ENCODE results near the gene COL23A1.

Gene COL23A1

DNA sequence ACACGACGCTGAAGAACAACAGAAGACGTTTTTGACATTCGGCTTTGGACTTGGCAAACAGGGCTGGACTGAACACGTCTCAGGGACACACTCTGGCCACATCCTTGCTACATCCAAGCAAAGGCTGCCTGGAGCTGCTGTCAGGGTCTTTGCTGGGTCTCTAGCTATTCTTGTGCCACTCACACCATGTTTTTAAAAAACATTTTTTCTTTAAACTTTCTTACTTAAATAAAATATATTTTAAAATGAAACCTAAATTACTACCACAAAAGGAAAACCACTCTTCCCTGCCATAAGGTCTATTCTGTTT is 229.3 kb downstream of the COL23A1 start:
- DNase-seq (ENCODE audit: low read depth), result no peak
- TF ChIP-seq, protein P1, sequence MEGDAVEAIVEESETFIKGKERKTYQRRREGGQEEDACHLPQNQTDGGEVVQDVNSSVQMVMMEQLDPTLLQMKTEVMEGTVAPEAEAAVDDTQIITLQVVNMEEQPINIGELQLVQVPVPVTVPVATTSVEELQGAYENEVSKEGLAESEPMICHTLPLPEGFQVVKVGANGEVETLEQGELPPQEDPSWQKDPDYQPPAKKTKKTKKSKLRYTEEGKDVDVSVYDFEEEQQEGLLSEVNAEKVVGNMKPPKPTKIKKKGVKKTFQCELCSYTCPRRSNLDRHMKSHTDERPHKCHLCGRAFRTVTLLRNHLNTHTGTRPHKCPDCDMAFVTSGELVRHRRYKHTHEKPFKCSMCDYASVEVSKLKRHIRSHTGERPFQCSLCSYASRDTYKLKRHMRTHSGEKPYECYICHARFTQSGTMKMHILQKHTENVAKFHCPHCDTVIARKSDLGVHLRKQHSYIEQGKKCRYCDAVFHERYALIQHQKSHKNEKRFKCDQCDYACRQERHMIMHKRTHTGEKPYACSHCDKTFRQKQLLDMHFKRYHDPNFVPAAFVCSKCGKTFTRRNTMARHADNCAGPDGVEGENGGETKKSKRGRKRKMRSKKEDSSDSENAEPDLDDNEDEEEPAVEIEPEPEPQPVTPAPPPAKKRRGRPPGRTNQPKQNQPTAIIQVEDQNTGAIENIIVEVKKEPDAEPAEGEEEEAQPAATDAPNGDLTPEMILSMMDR (conservative IDR thresholded peaks at IDR 0.05; ENCODE audit: low read depth, low read length), result no peak
- no peak overlapping the region for H3K4me3 ChIP-seq (ENCODE audit: low read length)

DNA sequence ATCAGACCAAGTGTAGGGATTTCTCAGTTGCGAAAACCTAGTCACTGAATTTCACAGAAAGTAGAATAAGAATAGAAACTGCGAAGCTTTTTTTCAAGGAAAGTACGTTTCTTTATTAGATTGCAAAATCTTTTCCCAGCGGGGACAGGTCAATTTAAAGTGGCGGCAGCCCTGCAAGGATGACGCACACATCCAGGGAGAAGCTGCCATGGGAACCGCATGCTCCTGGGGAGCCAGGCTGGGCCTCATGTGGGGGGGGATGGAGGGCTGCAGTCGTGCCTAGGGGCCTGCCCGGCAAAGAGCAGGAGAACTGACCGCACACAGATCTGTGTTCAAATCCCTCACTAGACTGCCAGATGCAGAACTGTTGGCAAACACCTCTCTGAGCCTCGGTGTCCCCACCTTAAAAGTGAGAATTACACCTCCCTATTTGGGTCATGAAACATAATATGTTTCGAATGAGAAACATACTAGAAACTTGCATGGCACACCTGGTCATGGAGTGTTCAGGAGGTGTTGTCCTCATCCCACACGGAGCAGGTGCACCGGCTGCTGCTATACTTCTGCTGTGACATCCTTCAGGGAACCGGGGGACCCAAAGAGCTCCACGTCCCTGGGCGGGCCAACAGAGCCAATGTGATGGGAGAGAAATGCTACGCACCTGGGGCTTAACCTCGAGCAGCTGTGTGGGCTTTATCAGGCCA is 229.8 kb downstream of the COL23A1 start:
- TF ChIP-seq, protein P1 (conservative IDR thresholded peaks at IDR 0.05; ENCODE audit: low read depth, low read length), result no peak
- no peak overlapping the region for H3K4me3 ChIP-seq (ENCODE audit: low read length)
- no peak for DNase-seq (ENCODE audit: low read depth)

DNA sequence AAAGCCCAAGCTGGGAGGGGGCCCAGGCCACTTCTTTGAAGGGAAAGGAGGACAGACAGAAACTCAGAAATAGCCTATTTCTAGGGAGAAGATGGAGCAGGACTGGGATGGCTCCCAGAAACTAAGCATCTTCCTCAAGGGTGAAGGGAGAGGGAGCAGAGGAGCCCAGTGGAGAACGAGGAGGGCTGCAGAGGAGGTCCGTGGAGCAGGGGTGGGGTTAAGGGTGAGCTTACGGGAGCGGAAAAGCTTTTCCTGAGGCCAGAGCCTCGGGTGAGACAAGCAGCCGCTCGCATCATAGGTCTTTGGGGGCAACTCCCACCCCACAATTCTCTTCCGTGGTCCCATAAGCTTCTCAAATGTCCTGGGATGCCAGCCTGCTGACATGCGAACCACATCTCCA is 230.5 kb downstream of the COL23A1 start:
- DNase-seq (ENCODE audit: low read depth), result no peak
- TF ChIP-seq, protein P1 (conservative IDR thresholded peaks at IDR 0.05; ENCODE audit: low read depth, low read length), result no peak

DNA sequence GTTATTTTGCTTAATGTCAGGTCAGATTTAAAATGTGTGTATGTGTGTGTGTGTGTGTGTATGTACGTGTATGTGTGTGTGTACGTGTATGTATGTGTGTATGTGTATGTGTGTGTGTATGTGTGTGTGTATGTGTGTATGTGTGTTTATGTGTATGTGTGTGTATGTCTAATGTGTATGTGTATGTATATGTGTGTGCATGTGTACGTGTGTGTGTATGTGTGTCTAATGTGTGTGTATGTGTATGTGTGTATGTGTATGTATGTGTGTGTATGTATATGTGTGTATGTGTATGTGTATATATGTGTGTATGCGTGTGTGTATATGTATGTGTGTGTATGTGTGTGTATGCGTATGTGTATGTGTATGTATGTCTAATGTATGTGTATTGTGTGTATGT is 232.5 kb downstream of the COL23A1 start:
- TF ChIP-seq, protein P1 (conservative IDR thresholded peaks at IDR 0.05; ENCODE audit: low read depth, low read length), result no peak
- H3K4me3 ChIP-seq (ENCODE audit: low read length), result no peak overlapping the region
- no peak for DNase-seq (ENCODE audit: low read depth)

More for the DNA sequence above, 230.5 kb downstream of the COL23A1 start:
- H3K4me3 ChIP-seq (ENCODE audit: low read length), result no peak overlapping the region

DNA sequence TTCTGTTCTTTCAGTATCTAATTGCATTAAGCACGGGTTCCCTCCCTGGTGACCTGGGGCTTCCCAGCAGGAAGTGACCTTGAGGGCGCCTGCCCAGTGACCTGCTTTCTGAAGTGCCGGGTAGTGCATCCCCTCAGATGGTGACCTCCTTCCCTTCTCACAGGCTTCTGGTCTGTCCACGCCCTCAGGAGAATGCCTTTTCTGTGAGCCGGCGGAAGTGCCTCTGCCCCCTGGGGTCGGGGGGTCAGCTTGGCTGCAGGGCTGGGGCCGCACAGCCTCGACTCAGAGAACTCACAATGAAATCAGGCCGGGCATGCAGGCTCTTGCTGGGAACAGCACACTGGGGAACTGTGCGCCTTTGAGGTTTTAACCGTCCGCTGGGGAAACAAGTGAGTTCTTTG is 233.1 kb downstream of the COL23A1 start:
- no peak overlapping the region for H3K4me3 ChIP-seq (ENCODE audit: low read length)
- TF ChIP-seq, protein P1 (conservative IDR thresholded peaks at IDR 0.05; ENCODE audit: low read depth, low read length), result no peak
- DNase-seq (ENCODE audit: low read depth), result no peak

DNA sequence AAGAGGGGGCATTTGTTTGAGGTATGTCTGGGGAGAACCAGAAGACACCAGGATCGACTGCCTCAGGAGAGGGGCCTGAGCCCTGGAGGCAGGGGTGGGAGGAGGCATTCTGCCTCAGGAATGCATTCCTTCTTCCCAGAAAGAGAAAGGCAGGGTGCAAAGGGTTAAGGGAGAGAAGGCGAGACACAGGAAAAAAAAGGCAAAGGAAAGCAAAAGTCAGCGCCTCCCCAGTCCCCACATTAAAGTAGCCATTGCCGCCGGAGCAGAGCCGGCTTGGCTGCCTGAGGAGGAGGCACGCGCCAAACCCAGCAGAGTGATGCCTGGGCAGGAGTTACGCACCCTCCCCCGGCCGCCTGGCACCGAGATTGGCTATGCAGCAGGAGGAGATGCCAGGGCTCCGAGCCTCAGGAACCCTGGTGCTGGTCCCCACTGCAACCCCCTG is 233.7 kb downstream of the COL23A1 start:
- H3K4me3 ChIP-seq (ENCODE audit: low read length), result no peak overlapping the region
- no peak for DNase-seq (ENCODE audit: low read depth)

DNA sequence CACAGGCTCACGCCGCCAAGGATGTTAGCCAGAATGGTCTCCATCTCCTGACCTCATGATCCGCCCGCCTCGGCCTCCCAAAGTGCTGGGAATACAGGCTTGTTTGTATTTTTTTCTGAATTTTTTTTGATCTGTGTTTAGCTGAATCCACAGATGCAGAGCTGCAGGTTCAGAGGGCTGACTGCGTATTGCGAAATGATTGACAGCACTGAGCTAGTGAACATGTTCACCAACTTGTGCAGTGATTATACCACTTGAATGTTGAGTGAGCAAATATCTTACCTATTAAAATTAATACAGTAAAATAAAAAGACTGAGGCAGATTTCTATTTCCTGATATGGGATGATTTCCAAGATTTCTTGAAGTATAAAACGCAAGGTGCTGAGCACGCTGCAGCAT is 234.5 kb downstream of the COL23A1 start:
- no peak for DNase-seq (ENCODE audit: low read depth)
- no peak overlapping the region for H3K4me3 ChIP-seq (ENCODE audit: low read length)
- TF ChIP-seq, protein P1 (conservative IDR thresholded peaks at IDR 0.05; ENCODE audit: low read depth, low read length), result no peak

More for the DNA sequence above, 233.7 kb downstream of the COL23A1 start:
- TF ChIP-seq, protein P1 (conservative IDR thresholded peaks at IDR 0.05; ENCODE audit: low read depth, low read length), result no peak
